Measurements from ENCODE around the gene FBXO17. TPM values are rescaled to one million over a fixed set of nuclear protein-coding genes. Genes with fewer than 3 reads are reported as not detected.

FBXO17 gene
- total RNA-seq, 2 experiments from 2014 or later, result not detected

- ATAC-seq (ENCODE audit: poor library complexity), result no peak
- Histone ChIP-seq H3K4me3 (ENCODE audit: low read length) (no peak overlapping the region), H3K27me3 (ENCODE audit: control insufficient read depth in 1 of 2, insufficient read depth in 2 of 2, low read length in 2 of 2) (no peaks in the 10 kb centered on the region), H3K27ac (ENCODE audit: low read depth in 1 of 2, low read length in 2 of 2) (no peak overlapping the region), H3K9me3 (ENCODE audit: control insufficient read depth in 1 of 2, insufficient read depth in 1 of 2, low read length in 2 of 2) (no peaks in the 10 kb centered on the region), H3K4me1 (ENCODE audit: insufficient read depth, low read length) (no peaks in the 10 kb centered on the region), H3K36me3 (ENCODE audit: insufficient read depth, low read length) (peaks cover 15% of the 10 kb centered on the region)
- H3K9me3 Mint-ChIP-seq, result no peaks in the 10 kb centered on the region
- H3K4me1 Mint-ChIP-seq (ENCODE audit: low read depth), result no peaks in the 10 kb centered on the region
- ChIA-PET POLR2A (no interaction called here), CTCF (no interaction called here)
- H3K4me3 Mint-ChIP-seq, result no peak overlapping the region
- intact Hi-C loops (cut with DNase I, micrococcal nuclease), result no loop called here
- H3K36me3 Mint-ChIP-seq (ENCODE audit: low read depth), result peaks cover 13% of the 10 kb centered on the region
- no peak for TF ChIP-seq CTCF (IDR thresholded peaks at IDR 0.05)
- H3K27me3 Mint-ChIP-seq, result no peaks in the 10 kb centered on the region
- no peak overlapping the region for H3K27ac Mint-ChIP-seq
- DNase-seq, result no peak
Observed at GRCh38 chr19:38918526-38918925, 57.0 kb downstream of the FBXO17 start.

GRCh38 chr19:38917921-38918491 lies 57.5 kb downstream of the FBXO17 start:
- ChIA-PET POLR2A (no interaction called here), CTCF (no interaction called here)
- Histone ChIP-seq H3K27ac (ENCODE audit: low read depth in 1 of 2, low read length in 2 of 2) (no peak overlapping the region), H3K9me3 (ENCODE audit: control insufficient read depth in 1 of 2, insufficient read depth in 1 of 2, low read length in 2 of 2) (no peaks in the 10 kb centered on the region), H3K27me3 (ENCODE audit: control insufficient read depth in 1 of 2, insufficient read depth in 2 of 2, low read length in 2 of 2) (no peaks in the 10 kb centered on the region), H3K36me3 (ENCODE audit: insufficient read depth, low read length) (peaks cover 15% of the 10 kb centered on the region), H3K4me1 (ENCODE audit: insufficient read depth, low read length) (peaks cover under 1% of the 10 kb centered on the region), H3K4me3 (ENCODE audit: low read length) (no peak overlapping the region)
- H3K4me3 Mint-ChIP-seq, result no peak overlapping the region
- no peak for TF ChIP-seq CTCF (IDR thresholded peaks at IDR 0.05)
- no peaks in the 10 kb centered on the region for H3K4me1 Mint-ChIP-seq (ENCODE audit: low read depth)
- H3K27me3 Mint-ChIP-seq, result no peaks in the 10 kb centered on the region
- H3K36me3 Mint-ChIP-seq (ENCODE audit: low read depth), result peaks cover 13% of the 10 kb centered on the region
- no peak overlapping the region for H3K27ac Mint-ChIP-seq
- ATAC-seq (ENCODE audit: poor library complexity) (no peak), DNase-seq (no peak)
- H3K9me3 Mint-ChIP-seq, result no peaks in the 10 kb centered on the region
- intact Hi-C loops (cut with DNase I, micrococcal nuclease), result no loop called here

GRCh38 chr19:38917516-38917915 lies 58.0 kb downstream of the FBXO17 start:
- POLR2A ChIA-PET, result no interaction called here
- Mint-ChIP-seq H3K4me3 (no peak overlapping the region), H3K36me3 (ENCODE audit: low read depth) (peaks cover 11% of the 10 kb centered on the region), H3K27me3 (no peaks in the 10 kb centered on the region), H3K4me1 (ENCODE audit: low read depth) (no peaks in the 10 kb centered on the region), H3K9me3 (no peaks in the 10 kb centered on the region), H3K27ac (no peak overlapping the region)
- Histone ChIP-seq H3K27ac (ENCODE audit: low read depth in 1 of 2, low read length in 2 of 2) (no peak overlapping the region), H3K9me3 (ENCODE audit: control insufficient read depth in 1 of 2, insufficient read depth in 1 of 2, low read length in 2 of 2) (no peaks in the 10 kb centered on the region), H3K4me1 (ENCODE audit: insufficient read depth, low read length) (peaks cover 3% of the 10 kb centered on the region), H3K4me3 (ENCODE audit: low read length) (no peak overlapping the region), H3K27me3 (ENCODE audit: control insufficient read depth in 1 of 2, insufficient read depth in 2 of 2, low read length in 2 of 2) (no peaks in the 10 kb centered on the region), H3K36me3 (ENCODE audit: insufficient read depth, low read length) (peaks cover 15% of the 10 kb centered on the region)
- no peak for DNase-seq
- ATAC-seq (ENCODE audit: poor library complexity), result no peak
- intact Hi-C loops (cut with DNase I, micrococcal nuclease), result no loop called here
- CTCF ChIA-PET, result no interaction called here
- TF ChIP-seq CTCF (IDR thresholded peaks at IDR 0.05), result no peak

Measured in CD4-positive, alpha-beta T cell (primary cell).